OCI-LY3 (cell line): ENCODE data around the gene ZNF740.

Experiments
- H2AFZ ChIP-seq: fragments of 200-600, 300-600 bp; shearing (Covaris generic); 2 replicates; pipeline ENCODE4 v1.6.0; 2014; ENCODE audit warnings: antibody characterized with exemption, low read depth, low read length
- H3K27ac ChIP-seq: fragments of 200-600, 300-600 bp; sonication (generic); 2 replicates; pipeline ENCODE4 v1.5.1; 2014; ENCODE audit warnings: mild to moderate bottlenecking, low read length, moderate library complexity, mixed read lengths
- H3K27me3 ChIP-seq: fragments of 200-600, 300-600 bp; sonication (generic); 2 replicates; pipeline ENCODE4 v1.6.1; 2014; ENCODE audit warnings: low read depth, low read length, mixed read lengths
- H3K36me3 ChIP-seq: fragments of 200-600, 300-600 bp; sonication (generic); replicated peaks from 2 replicates; pipeline ENCODE3; 2014; ENCODE audit warnings: low read depth, low read length, mixed read lengths
- H3K4me1 ChIP-seq: fragments of 300-600, 200-600 bp; sonication (generic); 2 replicates; pipeline ENCODE4 v1.6.1; 2014; ENCODE audit warnings: low read length, mixed read lengths
- H3K4me2 ChIP-seq: fragments of 200-600, 300-600 bp; sonication (generic); 2 replicates; pipeline ENCODE4 v1.6.1; 2014; ENCODE audit warnings: low read length, mixed read lengths
- H3K4me3 ChIP-seq: fragments of 300-600, 200-600 bp; sonication (generic); 2 replicates; pipeline ENCODE4 v1.5.1; 2014; ENCODE audit warnings: antibody characterized with exemption, mild to moderate bottlenecking, low read length, moderate library complexity
- H3K79me2 ChIP-seq: fragments of 300-600, 200-600 bp; shearing (Covaris generic); 2 replicates; pipeline ENCODE4 v1.6.1; 2014; ENCODE audit warnings: mild to moderate bottlenecking, low read length, mixed read lengths
- H3K9ac ChIP-seq: fragments of 300-600, 200-600 bp; shearing (Covaris generic); 2 replicates; pipeline ENCODE4 v1.6.0; 2014; ENCODE audit warnings: mild to moderate bottlenecking, low read length, moderate library complexity
- H3K9me3 ChIP-seq: fragments of 200-600, 300-600 bp; shearing (Covaris generic); 2 replicates; pipeline ENCODE4 v1.6.1; 2014; ENCODE audit warnings: low read length, mixed read lengths; ENCODE audit not compliant: insufficient read depth
- H4K20me1 ChIP-seq: fragments of 200-600, 300-600 bp; sonication (generic); 2 replicates; pipeline ENCODE4 v1.6.1; 2016; ENCODE audit warnings: low read length, mixed read lengths; ENCODE audit not compliant: insufficient read depth
- EZH2phosphoT487 ChIP-seq: fragments of 200-600 bp; shearing (Covaris generic); IDR thresholded peaks from 2 replicates; pipeline ENCODE4 v1.6.1; 2018; ENCODE audit warnings: antibody characterized with exemption, mixed run types, low read depth
- TF ChIP-seq, protein P1 (sequence below): fragments of 200-600, 300-600 bp; sonication (generic); IDR thresholded peaks from 2 replicates; pipeline ENCODE4 v1.5.1; 2014; ENCODE audit warnings: antibody characterized with exemption, low read length, low read depth

The ZNF740 gene

DNA sequence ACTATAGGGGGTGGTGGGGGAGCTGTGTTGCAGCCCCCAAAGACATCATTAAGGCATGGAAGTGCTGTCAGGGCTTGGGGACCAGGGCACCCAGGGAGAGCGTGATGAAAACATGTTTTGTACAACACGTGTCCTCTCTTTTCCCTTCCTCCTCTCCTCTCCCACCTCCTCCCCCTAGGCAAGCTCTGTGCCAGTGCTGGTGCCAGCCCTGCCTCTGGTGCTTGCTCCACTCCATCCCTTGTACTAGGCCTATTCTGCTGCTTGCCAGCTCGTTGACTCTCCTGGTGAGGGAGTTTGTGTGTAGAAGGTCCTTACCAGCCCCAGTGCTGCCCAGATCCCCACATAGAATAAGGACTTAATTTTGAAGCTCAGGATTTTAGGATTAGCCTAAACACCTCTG, 54.6 kb downstream of the ZNF740 start:
- no peaks in the 10 kb centered on the region for H3K36me3 ChIP-seq
- TF ChIP-seq, protein P1, sequence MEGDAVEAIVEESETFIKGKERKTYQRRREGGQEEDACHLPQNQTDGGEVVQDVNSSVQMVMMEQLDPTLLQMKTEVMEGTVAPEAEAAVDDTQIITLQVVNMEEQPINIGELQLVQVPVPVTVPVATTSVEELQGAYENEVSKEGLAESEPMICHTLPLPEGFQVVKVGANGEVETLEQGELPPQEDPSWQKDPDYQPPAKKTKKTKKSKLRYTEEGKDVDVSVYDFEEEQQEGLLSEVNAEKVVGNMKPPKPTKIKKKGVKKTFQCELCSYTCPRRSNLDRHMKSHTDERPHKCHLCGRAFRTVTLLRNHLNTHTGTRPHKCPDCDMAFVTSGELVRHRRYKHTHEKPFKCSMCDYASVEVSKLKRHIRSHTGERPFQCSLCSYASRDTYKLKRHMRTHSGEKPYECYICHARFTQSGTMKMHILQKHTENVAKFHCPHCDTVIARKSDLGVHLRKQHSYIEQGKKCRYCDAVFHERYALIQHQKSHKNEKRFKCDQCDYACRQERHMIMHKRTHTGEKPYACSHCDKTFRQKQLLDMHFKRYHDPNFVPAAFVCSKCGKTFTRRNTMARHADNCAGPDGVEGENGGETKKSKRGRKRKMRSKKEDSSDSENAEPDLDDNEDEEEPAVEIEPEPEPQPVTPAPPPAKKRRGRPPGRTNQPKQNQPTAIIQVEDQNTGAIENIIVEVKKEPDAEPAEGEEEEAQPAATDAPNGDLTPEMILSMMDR = no peak
- TF ChIP-seq EZH2phosphoT487 = no peak
- H3K79me2 ChIP-seq = no peaks in the 10 kb centered on the region
- no peak overlapping the region for H2AFZ ChIP-seq
- peaks cover 41% of the 10 kb centered on the region for H3K27me3 ChIP-seq
- no peak overlapping the region for H3K9ac ChIP-seq
- H3K27ac ChIP-seq = no peak overlapping the region
- no peaks in the 10 kb centered on the region for H3K9me3 ChIP-seq
- H3K4me3 ChIP-seq = no peak overlapping the region
- H4K20me1 ChIP-seq = no peaks in the 10 kb centered on the region
- H3K4me2 ChIP-seq = no peak overlapping the region
- peaks cover 22% of the 10 kb centered on the region for H3K4me1 ChIP-seq

DNA sequence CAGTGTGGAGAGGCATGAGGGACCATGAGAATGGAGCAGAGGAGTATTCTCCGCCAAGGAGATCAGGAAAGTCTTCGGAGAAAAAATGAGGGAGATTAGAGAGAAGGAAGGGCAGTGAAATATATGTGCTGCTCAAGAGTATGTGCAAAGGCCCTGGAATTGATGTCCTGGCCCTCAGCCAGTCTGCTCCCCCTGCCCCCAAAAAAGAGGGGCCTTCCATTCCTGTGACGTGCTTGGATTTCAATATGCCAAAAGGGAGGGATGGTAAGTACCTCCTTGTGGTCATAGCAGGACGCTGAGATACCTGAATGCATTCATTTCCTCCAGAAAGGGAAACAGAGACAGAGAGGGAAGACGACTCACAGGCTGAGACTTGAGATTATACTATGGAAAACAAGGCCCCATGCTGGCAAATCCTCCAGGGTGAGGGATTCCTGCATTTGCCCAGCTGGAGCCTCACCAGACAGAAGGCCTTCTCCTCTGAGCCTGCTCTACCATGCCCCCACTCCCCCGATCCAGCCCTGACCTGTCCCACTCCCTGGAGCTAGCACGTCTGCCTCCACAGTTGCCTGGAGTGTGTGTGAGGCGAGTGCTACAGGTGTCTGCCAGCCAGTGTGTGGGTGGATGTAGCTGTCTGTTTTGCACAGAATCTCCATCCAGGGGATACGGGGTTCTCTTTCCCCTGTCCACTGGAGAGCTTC, 55.4 kb downstream of the ZNF740 start:
- peaks cover 42% of the 10 kb centered on the region for H3K27me3 ChIP-seq

DNA sequence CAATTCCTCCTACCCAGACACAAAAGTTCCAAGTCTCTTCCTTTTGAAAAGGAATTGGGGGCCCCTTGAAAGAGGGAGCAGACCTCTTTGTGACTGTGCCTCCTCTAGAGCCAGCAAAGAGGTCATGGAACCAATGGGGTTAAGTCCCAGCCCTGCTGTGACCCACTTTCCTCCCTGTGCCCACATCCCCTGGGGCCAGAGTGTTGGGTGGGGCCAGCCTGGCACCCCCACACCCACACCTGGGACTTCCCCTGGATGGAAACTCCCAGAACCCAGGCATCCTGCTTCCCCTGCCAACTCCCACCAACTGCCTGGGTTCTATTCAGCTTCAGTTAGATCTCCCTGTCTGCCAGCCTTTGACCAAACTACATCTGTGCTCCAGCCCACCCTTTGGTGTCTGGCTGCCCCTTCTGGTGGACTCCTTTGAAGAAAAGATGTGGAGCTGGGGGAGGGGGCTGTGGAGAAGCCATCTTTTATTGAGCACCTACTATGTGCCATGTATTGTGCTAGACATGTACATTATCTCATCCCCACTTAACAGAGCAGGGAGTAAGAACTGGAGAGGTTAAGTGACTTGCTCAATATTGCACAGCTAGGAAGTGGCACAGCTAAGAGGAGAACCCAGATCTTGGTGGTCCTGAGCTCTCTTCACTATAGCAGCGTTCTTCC, 56.1 kb downstream of the ZNF740 start:
- H3K4me2 ChIP-seq = no peak overlapping the region
- peaks cover 42% of the 10 kb centered on the region for H3K27me3 ChIP-seq
- TF ChIP-seq, protein P1 = no peak
- no peak for TF ChIP-seq EZH2phosphoT487
- no peaks in the 10 kb centered on the region for H3K9me3 ChIP-seq
- H3K4me3 ChIP-seq = no peak overlapping the region
- no peaks in the 10 kb centered on the region for H3K36me3 ChIP-seq
- no peak overlapping the region for H3K27ac ChIP-seq
- H2AFZ ChIP-seq = no peak overlapping the region
- H3K79me2 ChIP-seq = no peaks in the 10 kb centered on the region
- no peak overlapping the region for H3K9ac ChIP-seq
- no peaks in the 10 kb centered on the region for H4K20me1 ChIP-seq
- H3K4me1 ChIP-seq = peaks cover 17% of the 10 kb centered on the region

More for the DNA sequence above, 55.4 kb downstream of the ZNF740 start:
- no peaks in the 10 kb centered on the region for H4K20me1 ChIP-seq
- no peak overlapping the region for H3K4me2 ChIP-seq
- H3K79me2 ChIP-seq = no peaks in the 10 kb centered on the region
- no peak overlapping the region for H3K27ac ChIP-seq
- H3K36me3 ChIP-seq = no peaks in the 10 kb centered on the region
- no peak overlapping the region for H3K9ac ChIP-seq
- H3K4me1 ChIP-seq = peaks cover 22% of the 10 kb centered on the region
- no peak overlapping the region for H2AFZ ChIP-seq
- no peaks in the 10 kb centered on the region for H3K9me3 ChIP-seq
- TF ChIP-seq, protein P1 = no peak
- no peak for TF ChIP-seq EZH2phosphoT487
- no peak overlapping the region for H3K4me3 ChIP-seq

DNA sequence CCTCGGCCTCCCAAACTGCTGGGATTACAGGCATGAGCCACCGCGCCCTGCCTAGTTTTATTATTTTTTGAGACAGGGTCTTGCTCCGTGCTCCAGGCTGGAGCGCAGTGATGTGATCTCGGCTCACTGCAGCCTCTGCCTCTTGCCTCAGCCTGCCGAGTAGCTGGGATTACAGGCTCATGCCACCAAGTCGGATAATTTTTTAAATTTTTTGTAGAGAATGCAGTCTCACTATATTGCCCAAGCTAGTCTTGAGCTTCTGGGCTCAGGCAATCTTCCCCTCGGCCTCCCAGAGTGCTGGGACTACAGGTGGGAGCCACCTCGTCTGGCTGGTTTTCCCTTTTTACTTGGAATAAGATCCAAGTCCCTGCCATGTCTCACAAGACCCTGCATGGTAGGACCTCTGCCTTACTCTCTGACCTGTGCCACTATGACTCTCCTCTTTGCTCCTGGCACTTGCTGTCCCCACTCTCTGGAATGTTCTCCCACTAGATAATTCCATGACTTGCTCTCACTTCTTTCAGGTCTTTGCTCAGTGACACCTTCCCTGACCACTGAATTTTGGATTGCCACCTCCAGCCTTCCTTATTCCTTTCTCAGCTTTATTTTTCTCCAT, 59.2 kb downstream of the ZNF740 start:
- peaks cover 41% of the 10 kb centered on the region for H3K27me3 ChIP-seq
- no peaks in the 10 kb centered on the region for H4K20me1 ChIP-seq
- H3K9ac ChIP-seq = no peak overlapping the region
- H3K4me1 ChIP-seq = peaks cover 18% of the 10 kb centered on the region
- no peaks in the 10 kb centered on the region for H3K36me3 ChIP-seq
- H3K79me2 ChIP-seq = no peaks in the 10 kb centered on the region
- no peak overlapping the region for H3K4me3 ChIP-seq
- H2AFZ ChIP-seq = no peak overlapping the region
- TF ChIP-seq, protein P1 = no peak
- TF ChIP-seq EZH2phosphoT487 = no peak
- no peaks in the 10 kb centered on the region for H3K9me3 ChIP-seq
- H3K27ac ChIP-seq = no peak overlapping the region
- no peak overlapping the region for H3K4me2 ChIP-seq
